ENCODE results near the gene ATP1B4. TPM values are rescaled to one million over a fixed set of nuclear protein-coding genes. Genes with fewer than 3 reads are reported as not detected.

The ATP1B4 gene
- total RNA-seq, 2 donors from 2014 or later, result 0.90 to 1.4 TPM

Other genes with a start within 250 kb of the ATP1B4 start
- not detected for gene RHOXF1, start 246.2 kb upstream of the ATP1B4 start, total RNA-seq
- gene RHOXF2, start 203.5 kb upstream of the ATP1B4 start, total RNA-seq, result not detected
- 1 to 10 TPM; 6.0 to 6.3 TPM for gene ZBTB33, start 111.3 kb upstream of the ATP1B4 start, total RNA-seq
- under 1 TPM; 0.70 to 0.79 TPM for gene TMEM255A, start 50.6 kb upstream of the ATP1B4 start, total RNA-seq
- gene LAMP2, start 107.2 kb downstream of the ATP1B4 start, total RNA-seq, result 10 to 100 TPM; 65.0 to 77.2 TPM
- 10 to 100 TPM; 19.1 to 19.6 TPM for gene CUL4B, start 198.9 kb downstream of the ATP1B4 start, total RNA-seq
- 10 to 100 TPM; 17.2 to 25.3 TPM for gene MCTS1, start 242.0 kb downstream of the ATP1B4 start, total RNA-seq